ENCODE measurements around the gene CCDC86. TPM values are rescaled to one million over a fixed set of nuclear protein-coding genes. Genes with fewer than 3 reads are reported as not detected.

The CCDC86 gene
- total RNA-seq, 1 donor from 2014 or later, result 54.3 TPM

GRCh38 chr11:60852117-60852981 is 10.4 kb downstream of the CCDC86 start:
- DNase-seq (ENCODE audit: extremely low read depth, low read depth, low spot score), result no peak

GRCh38 chr11:60852982-60853950 is 11.4 kb downstream of the CCDC86 start:
- no peak for DNase-seq (ENCODE audit: extremely low read depth, low read depth, low spot score)

- DNase-seq (ENCODE audit: extremely low read depth, low read depth, low spot score), result no peak
These were observed 12.4 kb downstream of the CCDC86 start for GRCh38 chr11:60854140-60854846.

GRCh38 chr11:60854847-60855725 is 13.2 kb downstream of the CCDC86 start:
- no peak for DNase-seq (ENCODE audit: extremely low read depth, low read depth, low spot score)

- DNase-seq (ENCODE audit: extremely low read depth, low read depth, low spot score), result no peak
These were observed 14.1 kb downstream of the CCDC86 start, which contains the start of gene PTGDR2 for GRCh38 chr11:60855726-60856633. TSS of gene PTGDR2 (minus strand) at chr11:60855950. CDS start at chr11:60853722, 2,228 bp downstream.

- DNase-seq (ENCODE audit: extremely low read depth, low read depth, low spot score), result no peak
These were observed 15.7 kb downstream of the CCDC86 start for GRCh38 chr11:60857378-60858232.

- DNase-seq (ENCODE audit: extremely low read depth, low read depth, low spot score), result no peak
These were observed 16.3 kb downstream of the CCDC86 start for GRCh38 chr11:60858236-60858635.

GRCh38 chr11:60858731-60859464 is 17.0 kb downstream of the CCDC86 start:
- no peak for DNase-seq (ENCODE audit: extremely low read depth, low read depth, low spot score)

GRCh38 chr11:60859616-60860250 is 17.8 kb downstream of the CCDC86 start:
- no peak for DNase-seq (ENCODE audit: extremely low read depth, low read depth, low spot score)

- no peak for DNase-seq (ENCODE audit: extremely low read depth, low read depth, low spot score)
These were observed 19.0 kb downstream of the CCDC86 start for GRCh38 chr11:60860943-60861342.

- DNase-seq (ENCODE audit: extremely low read depth, low read depth, low spot score), result no peak
These were observed 20.3 kb downstream of the CCDC86 start for GRCh38 chr11:60862171-60862570.

GRCh38 chr11:60863550-60864521 is 21.9 kb downstream of the CCDC86 start:
- DNase-seq (ENCODE audit: extremely low read depth, low read depth, low spot score), result no peak

GRCh38 chr11:60864856-60865513 is 23.1 kb downstream of the CCDC86 start:
- DNase-seq (ENCODE audit: extremely low read depth, low read depth, low spot score), result no peak

GRCh38 chr11:60866911-60867870 is 25.3 kb downstream of the CCDC86 start, which contains the start of gene ZP1:
TSS of gene ZP1 (plus strand) at chr11:60867542. CDS start at chr11:60867562, 20 bp downstream.
- DNase-seq (ENCODE audit: extremely low read depth, low read depth, low spot score), result no peak

All from glomerular endothelial cell (primary cell).